SH-SY5Y (cell line): Measurements from ENCODE around the gene ARPC1A.

ENCODE experiments used
- GATA2 ChIP-seq: IDR thresholded peaks from 2 replicates; pipeline ENCODE4 v1.6.1; 2011; ENCODE audit warnings: mild to moderate bottlenecking, low read depth, low read length
- GATA3 ChIP-seq: IDR thresholded peaks from 2 replicates; pipeline ENCODE4 v1.6.1; 2011; ENCODE audit warnings: low read depth, mild to moderate bottlenecking, low read length, moderate library complexity

The ARPC1A gene

DNA sequence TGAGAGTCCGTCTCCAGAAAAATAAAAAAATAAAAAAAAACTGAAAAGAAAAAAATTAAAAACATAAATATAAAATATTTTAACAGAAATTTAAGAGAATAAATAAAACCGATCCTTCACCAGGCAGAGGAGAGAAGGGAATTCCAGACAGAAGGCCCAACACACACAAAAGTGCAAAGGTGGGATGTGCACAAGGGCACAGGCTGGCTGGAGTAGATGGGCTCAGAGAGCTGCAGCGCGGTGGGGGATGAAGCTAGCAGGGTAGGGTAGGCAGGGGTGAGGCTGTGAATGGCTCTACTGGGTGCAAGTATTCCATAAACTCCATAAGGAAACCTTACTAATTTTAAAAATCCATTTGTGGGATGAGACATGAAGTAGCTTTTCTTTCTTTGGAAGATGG lies 15.7 kb upstream of the ARPC1A start:
- TF ChIP-seq GATA3 = no peak
- no peak for TF ChIP-seq GATA2

DNA sequence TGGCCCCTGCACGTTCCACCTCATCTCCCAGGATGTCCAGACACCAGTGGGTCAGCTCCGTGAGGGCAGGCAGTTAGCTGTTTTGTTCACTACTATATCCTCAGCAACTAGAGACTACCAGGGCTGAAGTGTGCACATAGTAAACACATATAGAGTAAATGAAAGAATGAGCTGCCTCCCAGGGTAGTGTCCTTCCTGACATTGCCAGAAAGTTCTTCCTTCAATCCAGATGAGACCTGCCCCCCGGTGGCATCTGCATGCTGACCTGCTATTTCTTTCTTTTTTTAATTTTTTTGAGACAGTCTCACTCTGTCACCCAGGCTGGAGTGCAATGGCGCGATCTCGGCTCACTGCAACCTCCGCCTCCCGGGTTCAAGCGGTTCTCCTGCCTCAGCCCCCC lies 14.0 kb upstream of the ARPC1A start:
- TF ChIP-seq GATA2 (no peak), GATA3 (no peak)

DNA sequence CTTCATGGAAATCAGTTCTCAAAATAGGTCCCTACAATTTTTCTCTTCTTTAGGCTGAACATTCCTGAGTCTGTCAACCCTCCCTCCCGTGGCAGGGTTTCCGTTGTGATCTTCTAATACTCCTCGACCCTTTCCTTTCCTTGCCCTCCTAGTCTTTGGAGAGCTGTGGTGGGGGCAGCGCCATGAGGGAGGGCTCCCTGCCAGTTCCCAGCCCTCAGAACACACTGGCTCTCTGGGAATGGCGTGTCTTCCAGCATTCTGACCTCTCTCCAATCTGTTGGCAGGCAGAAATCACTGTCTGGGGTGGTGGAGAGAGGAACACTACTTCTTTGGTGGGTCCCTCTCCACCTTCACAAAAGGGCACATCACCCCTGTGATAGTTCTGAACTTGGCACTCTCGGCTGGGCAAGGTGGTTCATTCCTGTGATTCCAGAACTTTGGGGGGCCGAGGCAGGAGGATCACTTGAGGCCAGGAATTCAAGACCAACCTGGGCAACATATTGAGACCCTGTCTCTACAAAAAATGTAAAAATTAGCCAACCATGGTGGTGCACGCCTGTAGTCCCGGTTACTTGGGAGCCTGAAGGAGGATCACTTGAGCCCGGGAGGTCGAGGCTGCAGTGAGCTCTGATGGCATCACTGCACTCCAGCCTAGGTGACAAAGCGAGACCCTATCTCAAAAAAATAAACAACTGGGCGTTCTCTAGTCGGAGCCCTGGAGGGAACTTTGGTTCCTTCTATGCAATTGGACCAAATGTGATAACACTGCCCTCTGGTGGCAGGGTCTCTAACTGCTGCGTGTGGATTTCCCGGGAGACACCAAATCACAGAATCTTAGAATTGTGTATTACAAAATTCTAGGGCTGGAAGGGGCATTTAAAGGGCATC lies 13.1 kb upstream of the ARPC1A start:
- TF ChIP-seq GATA3 (no peak), GATA2 (no peak)

DNA sequence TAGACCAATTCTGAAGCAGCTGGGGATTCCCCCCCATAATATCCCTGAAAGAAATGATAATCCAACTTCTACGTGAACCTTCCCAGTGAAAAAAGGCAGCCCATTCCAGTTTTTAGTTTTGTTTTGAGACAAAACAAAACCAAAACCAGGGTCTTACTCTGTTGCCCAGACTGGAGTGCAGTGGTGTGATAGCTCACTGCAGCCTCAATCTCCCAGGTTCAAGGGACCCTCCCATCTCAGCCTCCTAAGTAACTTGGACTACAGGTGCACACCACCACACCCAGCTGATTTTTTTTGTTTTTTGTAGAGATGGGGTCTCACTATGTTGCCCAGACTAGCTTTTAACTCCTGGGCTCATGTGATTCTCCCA lies 12.5 kb upstream of the ARPC1A start:
- no peak for TF ChIP-seq GATA2
- no peak for TF ChIP-seq GATA3

DNA sequence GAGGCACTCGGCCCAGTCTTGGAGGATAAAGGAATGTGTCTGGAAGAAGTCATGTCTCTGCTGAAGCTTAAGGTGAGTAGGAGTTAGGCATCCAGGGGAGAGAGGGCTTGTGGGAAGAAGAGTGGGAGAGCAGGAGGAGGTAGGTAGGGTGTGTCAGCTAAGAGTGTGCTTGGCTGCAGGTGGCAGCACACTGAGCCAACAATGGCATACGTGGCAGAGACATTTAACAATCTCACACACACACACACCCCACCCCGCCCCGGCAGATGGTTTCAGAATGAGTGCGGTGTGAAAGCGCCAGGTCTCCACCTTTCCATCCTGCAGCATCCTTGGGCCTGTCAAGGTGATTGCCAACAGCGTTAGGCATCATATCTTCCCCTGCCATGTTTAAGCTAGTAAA lies 11.2 kb upstream of the ARPC1A start:
- TF ChIP-seq GATA2 = no peak
- TF ChIP-seq GATA3 = no peak

DNA sequence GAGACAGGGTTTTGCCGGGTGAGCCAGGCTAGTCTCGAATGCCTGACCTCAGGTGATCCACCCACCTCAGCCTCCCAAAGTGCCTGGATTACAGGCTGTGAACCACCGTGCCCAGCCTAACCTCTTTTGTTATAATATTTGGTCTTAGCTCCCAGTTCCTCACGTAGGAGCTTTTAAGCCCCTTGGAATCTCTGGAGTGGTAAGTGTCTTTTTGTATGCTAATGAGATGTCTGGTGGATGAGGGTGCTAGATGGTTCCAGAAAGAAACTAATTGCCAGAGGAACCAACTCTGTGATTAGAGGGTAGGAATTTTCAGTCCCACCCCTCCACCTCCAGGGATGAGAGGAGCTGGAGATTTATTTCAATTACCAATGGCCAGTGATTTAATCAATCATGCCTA lies 5.3 kb upstream of the ARPC1A start:
- no peak for TF ChIP-seq GATA3
- no peak for TF ChIP-seq GATA2

DNA sequence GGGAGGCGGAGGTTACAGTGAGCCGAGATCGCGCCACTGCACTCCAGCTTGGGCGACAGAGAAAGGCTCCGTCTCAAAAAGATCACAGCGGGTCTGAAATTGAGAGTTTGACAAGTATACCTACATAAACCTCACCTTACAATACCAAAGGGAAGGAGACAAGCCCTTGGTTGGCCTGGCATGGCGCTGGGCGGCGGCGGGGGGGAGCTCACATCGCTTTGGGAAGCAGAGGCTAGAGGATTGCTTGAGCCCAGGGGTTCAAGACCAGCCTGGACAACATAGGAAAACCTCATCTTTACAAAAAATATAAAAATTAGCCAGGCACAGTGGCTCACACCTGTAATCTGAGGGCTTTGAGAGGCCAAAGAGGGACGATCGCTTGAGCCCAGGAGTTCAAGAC lies 1.1 kb upstream of the ARPC1A start:
- TF ChIP-seq GATA2 = no peak
- no peak for TF ChIP-seq GATA3

DNA sequence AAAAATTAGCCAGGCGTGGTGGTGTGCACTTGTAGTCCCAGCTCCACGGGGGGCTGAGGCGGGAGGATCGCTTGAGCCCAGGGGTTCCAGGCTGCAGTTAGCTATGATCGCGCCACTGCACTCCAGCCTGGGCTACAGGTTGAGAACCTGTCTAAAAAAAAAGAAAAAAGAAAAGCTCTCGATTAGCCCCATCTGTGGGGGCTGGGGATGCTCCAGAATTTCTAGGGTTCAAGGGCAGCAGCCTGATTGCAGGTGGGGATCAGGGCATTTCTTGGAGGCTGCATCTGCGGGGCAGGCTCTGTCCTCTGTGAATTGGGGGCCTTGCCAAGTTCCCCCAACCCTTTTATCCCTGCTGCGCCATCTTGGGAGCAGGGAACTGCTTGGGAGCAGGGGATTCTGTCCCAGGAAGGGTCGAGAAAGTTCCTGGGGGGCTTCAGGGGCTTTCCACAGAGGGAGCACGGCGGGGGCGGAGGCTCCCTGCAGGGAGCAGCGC lies 651 bp upstream of the ARPC1A start:
- TF ChIP-seq GATA3 (no peak), GATA2 (no peak)

DNA sequence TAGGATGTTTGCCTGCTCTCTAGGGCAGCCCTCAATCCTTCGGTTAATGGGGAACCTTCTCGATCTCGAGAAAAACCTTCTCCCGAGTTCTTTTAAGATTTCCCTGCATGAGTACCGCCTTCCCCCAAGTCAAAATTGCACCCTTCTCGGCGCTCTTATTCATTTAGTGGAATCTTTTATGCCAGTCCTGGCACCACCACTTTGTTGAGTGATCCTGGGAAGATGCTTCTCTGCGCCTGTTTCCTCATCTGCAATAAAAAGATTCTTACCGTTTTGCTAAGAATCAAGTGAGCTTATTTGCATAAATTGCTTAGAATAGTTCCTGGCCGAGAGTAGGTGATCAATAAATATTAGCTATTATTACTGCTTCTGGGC lies 697 bp downstream of the ARPC1A start:
- TF ChIP-seq GATA2 (no peak), GATA3 (no peak)

DNA sequence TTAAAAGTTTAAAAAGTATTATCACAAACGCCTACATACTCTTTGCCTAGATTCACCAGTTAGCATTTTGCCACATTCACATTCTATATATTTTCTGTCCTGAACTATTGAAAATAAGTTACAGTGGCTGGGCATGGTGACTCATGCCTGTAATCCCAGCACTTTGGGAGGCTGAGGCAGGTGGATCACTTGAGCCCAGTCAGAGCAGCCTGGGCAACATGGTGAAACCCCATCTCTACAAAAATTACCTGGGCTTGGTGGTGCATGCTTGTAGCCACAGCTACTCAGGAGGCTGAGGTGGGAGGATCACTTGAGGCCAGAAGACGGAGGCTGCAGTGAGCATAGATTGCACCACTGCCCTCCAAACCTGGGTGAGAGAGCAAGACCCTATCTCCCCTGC lies 5.3 kb downstream of the ARPC1A start:
- no peak for TF ChIP-seq GATA3
- TF ChIP-seq GATA2 = no peak

DNA sequence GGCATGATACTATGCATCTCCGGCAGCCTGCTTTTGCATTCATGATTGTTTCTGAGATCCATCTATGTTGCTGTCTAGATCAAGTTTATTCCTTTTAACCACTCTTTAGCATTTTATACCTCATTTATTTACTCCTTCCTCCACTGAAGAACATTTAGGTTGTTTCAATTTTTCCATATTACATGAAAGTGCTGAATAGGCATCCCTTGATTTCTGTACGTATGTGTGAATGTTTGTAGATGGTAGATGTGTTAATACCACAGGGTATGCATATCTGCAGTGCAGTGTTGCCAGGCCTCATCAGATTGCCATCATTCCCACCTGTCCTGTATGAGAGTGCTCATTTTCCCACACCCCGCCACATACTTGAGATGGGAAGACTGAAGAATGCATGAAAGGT lies 13.9 kb downstream of the ARPC1A start:
- no peak for TF ChIP-seq GATA2
- TF ChIP-seq GATA3 = no peak

DNA sequence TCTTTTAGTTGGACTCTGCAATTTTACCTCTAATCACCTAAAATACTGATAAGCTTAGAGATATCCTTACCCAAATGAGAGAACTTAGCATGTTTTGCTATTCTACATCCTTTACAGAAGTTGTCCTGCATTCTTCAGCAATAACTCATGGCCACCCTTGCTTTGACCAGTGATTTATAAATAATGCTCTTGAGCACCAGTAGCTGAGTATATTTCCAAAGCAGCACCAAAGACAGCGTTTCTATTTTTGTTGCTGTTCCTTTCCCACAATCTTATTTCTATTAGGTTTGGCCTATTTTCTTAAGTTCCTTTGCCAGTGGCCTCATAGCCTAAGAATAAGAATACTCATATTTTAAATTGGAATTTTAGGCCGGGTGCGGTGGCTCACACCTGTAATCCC lies 15.0 kb downstream of the ARPC1A start:
- no peak for TF ChIP-seq GATA3
- TF ChIP-seq GATA2 = no peak

DNA sequence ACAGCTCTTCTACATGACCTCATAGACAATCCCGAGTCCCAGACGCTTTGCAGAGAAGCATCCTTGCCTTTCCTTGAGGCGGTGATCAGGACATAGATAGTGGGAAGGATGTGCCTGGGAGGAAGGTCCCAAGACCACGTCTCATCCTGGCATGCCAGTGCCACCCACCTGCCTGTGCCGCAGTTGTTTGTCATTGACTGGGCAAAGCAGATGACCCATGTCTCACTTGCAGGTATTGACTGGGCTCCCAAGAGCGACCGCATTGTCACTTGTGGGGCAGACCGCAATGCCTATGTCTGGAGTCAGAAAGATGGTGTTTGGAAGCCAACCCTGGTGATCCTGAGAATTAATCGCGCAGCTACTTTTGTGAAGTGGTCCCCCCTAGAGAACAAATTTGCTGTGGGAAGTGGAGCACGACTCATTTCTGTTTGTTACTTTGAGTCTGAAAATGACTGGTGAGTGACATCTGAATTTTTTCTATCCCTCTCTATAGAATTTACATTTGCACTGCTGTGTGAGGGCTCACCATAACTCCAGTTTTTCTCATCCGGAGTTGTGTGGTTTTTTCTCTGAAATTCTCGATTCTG lies 18.5 kb downstream of the ARPC1A start:
- TF ChIP-seq GATA2 = no peak
- TF ChIP-seq GATA3 = no peak

DNA sequence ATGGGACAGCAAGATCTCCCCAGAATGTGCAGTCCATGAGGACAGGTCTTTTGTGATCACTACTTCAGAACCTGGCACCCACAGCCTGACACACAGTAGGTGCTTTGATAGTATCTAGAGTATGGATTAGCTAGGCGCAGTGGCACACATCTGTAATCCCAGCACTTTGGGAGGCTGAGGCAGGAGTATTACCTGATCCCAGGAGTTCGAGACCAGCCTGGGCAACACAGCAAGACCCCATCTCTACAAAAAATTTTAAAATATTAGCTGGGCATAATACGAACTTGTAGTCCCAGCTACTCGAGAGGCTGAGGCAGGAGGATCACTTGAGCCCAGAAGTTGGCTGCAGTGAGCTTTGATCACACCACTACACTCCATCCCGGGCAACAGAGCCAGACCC lies 26.5 kb downstream of the ARPC1A start:
- TF ChIP-seq GATA3 = no peak
- TF ChIP-seq GATA2 = no peak

DNA sequence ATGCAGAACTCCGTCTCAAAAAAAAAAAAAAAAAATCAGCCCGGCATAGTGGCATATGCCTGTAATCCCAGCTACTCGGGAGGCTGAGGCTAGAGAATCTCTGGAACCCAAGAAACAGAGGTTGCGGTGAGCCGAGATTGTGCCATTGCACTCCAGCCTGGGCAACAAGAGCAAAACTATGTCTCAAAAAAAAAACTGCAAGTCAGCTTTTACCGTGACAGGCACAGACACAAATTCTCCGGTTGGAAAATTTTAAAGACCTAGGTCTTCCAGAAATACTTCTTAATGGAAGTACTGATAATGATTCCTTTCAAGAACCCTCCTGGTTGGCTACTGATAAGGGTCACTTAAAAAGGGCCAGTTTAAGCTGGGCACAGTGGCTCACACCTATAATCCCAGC lies 29.4 kb downstream of the ARPC1A start:
- TF ChIP-seq GATA3 = no peak
- TF ChIP-seq GATA2 = no peak
